GM21576 (cell line): ENCODE results near the gene IHH.

ENCODE experiments used
- ATAC-seq: cut with Tn5 transposase; IDR thresholded peaks from one replicate; pipeline ENCODE4 v1.9.1; 2021; ENCODE audit warnings: mild to moderate bottlenecking, moderate library complexity; ENCODE audit not compliant: unreplicated experiment

Gene IHH

GRCh38 chr2:219020604-219021365 lies 39.9 kb downstream of the IHH start:
- ATAC-seq, result no peak

- ATAC-seq, result no peak
Observed at GRCh38 chr2:219019436-219019835, 41.3 kb downstream of the IHH start.

- no peak for ATAC-seq
Observed at GRCh38 chr2:219018726-219019125, 42.0 kb downstream of the IHH start.

- no peak for ATAC-seq
Observed at GRCh38 chr2:219018286-219018685, 42.4 kb downstream of the IHH start.

GRCh38 chr2:219017201-219017931 lies 43.4 kb downstream of the IHH start:
- ATAC-seq, result no peak

- ATAC-seq, result no peak
Observed at GRCh38 chr2:219016721-219017120, 44.0 kb downstream of the IHH start.

- no peak for ATAC-seq
Observed at GRCh38 chr2:219010873-219011272, 49.8 kb downstream of the IHH start.

- ATAC-seq, result no peak
Observed at GRCh38 chr2:219010162-219010756, 50.5 kb downstream of the IHH start.

- no peak for ATAC-seq
Observed at GRCh38 chr2:219009294-219009693, 51.4 kb downstream of the IHH start.
